Measurements from ENCODE around the gene MUL1.
A peak's percentile ranks its signal among the peaks of the same experiment; 100 is the strongest.
"Not testable (repeated sequence)": the region's sequence is repeated elsewhere in the genome, so short reads cannot be mapped to it uniquely, and the experiment has no call there.

The MUL1 gene

DNA sequence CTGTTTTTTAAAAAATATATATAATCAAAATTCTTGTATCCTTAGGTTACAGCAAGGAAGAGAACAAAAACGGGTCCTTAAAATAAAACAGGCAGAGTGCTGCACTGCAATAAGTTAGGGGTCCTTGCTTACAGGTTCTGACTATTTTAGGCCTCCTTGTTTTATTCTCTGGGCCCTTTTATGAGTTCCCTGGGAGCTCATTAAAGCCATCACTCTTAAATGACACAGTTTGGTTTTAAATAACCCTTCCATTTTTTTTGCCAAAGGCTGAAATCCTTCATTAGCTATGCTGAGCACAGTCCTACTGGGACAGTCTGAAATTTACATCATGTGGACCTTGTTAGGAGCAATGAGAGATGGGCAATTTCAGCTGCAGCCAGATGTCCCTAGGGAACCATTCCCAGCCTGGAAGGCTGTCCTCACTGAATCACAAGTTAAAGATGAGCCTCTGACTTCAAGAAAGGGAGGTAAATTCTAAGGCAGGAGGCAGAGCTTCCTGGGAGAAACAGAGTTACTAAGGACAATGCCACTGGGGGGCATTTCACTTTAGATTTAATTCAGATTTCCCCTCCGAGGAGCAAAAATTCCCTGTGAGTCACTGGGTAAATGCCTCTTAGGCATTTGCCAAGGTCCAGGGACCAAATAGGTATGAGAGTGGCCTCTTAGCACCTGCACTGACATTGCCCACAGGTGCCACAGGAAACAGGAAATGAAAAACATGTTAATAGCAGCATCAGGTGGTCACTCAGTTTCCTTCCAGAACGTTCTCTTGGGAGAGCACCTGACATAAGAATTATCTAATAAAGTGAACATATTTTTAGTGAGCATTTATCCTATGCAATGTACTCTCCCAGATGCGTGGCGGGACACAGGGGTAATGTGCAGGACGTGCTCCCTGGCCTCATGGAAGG is 3.8 kb upstream of the MUL1 start:
- DNase-seq: no peak

DNA sequence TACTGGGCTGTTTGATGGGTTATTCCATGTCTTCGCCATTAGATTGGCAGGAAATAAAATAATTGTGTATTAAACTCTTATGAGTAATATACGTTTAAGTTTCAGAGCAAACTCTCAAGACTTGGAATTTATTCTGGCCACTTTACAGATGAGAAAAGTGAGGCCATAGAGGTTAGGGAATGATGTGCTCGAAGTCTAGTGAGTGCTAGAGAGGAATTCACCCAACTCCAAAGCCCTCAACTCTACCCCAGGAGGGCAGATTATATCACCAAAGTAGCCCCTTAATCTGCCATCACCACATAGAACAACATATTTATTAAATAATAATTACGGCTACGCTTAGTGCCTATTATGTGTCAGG is 440 bp upstream of the MUL1 start:
- no peak for DNase-seq

DNA sequence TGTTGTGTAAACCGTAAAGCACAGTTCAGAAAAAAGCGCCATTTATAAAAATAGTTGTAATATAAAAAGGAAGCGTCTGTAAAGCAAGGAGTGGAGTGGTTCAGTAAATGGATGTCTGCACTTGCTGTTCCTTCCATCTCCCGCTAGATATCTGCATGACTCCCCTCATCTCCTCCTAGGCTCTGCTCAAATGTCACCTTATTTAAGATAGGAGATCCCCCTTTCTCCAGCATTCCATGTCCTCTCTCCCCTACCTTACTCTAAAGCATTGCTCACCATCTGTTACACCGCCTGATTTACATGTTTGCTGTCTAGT is 745 bp downstream of the MUL1 start:
- DNase-seq: no peak

DNA sequence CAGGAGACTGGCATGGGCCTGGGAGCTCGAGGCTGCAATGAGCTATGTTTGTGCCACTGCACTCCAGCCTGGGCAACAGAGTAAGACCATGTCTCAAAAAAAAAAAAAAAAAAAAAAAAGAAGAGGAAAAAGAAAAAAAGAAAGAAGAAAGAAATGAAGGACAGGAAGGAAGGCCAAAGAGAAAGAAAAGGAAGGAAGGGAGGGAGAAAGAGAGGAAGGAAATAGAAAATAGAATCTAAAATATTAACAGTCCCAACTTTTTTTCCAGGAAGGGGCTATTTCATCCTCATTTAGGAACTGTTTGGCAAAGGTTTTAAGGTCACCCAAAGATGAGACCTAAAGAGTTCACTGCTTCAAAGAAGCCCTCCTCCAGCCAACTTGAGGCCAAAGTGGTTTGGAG is 2.5 kb downstream of the MUL1 start:
- no peak for DNase-seq

DNA sequence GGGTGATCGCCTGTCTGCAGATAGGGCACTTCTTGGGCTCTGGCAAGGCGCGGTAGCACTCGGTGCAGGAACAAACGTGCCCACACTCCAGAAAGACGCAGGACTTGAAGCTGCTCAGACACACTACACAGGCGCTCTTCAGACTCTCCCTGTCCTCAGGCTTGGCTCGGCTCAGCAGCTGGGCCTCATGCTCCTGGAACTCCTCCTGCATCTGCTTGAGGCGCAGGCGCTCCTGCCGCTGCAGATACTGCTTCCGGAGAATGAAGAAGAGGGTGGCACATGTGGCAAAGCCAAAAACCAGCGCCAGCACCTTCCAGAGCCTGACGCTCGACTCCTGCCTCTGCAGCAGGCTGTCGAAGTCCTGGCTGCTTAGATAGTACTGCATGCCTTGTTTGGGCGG is 7.2 kb downstream of the MUL1 start:
- no peak for DNase-seq

DNA sequence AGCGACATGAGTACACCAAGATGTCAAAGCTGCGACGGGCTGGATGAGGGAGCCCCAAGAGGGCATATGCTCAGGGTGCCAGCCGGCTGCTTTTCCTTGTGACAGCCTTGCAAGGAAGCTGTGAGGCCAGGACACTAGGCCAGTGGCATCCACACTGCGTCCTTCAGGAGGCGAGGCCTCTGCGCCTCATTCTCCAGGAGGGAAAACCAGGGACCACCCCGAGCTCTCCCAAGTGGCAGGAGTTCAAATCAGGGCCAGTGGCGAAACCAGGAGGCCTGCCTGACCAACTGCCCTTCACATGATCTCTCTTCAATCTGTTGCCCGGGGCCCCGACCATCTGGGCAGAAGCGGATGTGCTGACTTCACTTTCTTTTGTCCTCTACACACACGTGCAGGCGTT is 8.2 kb downstream of the MUL1 start:
- no peak for DNase-seq

DNA sequence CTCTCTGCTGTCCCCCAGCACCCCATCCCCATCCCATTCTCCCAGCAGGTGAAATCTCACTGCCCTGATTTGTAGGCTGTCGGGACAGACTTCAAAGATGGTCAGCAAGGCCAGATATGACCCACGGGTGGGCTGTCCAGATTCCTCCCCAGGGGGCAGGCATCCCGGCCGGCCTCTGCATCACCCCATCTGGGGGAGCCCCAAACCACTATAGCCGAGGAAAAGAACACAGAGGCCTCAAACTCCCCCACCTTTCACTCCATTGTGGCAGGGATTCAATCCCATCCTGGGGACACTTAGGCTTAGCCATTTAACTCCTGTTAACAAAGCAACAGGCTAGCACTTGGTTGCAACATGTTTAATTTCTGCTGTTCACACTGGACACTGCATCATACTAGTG is 8.8 kb downstream of the MUL1 start:
- DNase-seq: no peak

DNA sequence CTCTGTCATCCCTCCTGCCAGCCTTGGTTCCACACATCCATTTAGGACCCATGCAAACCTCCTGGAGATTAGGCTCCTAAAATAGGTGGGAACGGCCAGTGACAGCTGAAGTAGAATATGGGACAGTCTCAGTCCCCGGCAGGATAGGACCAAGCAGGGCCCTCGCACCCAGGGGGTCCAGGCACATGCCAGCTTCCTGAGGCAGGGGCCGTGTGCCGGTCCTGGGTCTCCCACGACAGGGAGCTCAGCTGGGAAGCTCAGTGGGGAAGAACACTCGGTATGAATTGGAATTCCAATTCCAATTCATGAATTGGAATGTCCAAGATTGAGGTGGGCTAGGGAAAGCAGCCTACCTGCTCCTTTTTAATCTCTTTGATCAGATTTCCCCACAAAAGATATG is 9.8 kb downstream of the MUL1 start:
- no peak for DNase-seq

DNA sequence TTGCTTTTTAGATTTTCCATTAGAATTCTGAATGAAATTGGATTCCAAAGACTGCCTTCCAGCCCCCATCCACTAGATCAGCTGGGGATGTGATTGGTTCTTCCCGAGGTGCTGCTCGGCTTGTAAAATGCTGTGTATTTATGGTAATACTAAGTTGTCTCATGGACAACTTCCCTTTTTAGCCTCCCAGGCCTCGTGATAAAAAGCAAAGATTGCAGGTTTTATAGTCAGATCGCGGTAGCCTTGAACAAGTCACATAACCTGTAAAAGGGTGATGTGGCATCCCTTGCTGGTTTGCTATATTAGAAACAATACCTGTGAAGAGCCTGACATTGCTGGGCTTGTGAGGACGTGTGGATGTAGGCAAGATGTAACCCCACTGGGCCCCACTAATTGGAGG is 10.4 kb downstream of the MUL1 start:
- no peak for DNase-seq

DNA sequence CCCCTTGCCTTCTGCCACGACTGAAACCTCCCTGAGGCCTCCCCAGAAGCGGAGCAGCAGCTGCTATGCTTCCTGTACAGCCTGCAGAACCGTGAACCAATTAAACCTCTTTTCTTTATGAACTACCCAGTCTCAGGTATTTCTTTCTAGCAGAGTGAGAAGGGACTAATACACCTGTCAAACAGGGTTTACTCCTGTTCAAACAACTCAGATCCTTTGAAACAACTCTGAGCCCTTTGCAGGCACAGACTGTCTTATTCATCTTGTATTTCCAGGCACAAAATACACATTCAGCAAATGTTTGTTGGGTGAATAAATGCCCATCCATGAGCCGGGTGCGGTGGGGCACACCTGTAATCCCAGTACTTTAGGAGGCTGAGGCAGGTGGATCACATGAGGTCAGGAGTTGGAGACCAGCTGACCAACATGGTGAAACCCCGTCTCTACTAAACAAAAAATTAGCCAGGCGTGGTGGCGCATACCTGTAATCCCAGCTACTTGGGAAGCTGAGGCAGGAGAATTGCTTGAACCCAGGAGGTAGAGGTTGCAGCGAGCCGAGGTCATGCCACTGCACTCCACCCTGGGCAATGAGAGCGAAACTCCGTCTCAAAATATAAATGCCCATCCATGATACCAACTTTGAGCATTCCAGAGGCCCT is 11.1 kb downstream of the MUL1 start:
- DNase-seq: not testable (repeated sequence)

DNA sequence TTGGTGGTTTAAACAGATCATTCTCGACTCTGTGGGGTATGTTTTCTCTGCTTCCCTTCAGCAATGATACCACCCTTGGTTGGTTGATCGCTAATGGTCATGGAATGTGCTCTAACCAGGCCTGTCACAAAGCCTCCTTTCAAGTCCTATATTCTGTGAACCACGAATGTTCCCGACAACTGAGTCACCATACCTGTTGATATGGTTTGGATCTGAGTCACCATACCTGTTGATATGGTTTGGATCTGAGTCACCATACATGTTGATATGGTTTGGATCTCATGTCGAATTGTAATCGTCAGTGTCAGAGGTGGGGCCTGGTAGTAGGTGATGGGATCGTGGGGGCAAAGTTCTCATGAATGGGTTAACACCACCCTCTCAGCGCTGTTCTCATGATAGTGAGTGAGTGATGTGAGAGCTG is 11.7 kb downstream of the MUL1 start:
- DNase-seq: peak; percentile 58

DNA sequence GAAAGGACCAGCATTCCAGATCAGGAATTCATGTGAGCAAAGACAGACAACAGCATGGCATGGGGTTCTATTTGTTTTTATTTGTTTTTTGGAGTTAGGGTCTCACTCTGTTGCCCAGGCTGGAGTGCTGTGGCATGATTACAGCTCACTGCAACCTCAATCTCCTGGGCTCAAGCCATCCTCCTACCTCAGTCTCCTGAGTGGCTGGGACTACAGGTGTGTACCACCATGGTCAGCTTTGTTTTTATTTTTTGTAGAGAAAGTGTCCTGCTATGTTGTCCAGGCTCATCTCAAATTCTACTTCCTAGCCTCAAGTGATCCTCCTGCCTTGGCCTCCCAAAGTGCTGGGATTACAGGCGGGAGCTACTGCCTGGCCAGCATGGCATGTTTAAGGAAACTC is 12.3 kb downstream of the MUL1 start:
- no peak for DNase-seq

DNA sequence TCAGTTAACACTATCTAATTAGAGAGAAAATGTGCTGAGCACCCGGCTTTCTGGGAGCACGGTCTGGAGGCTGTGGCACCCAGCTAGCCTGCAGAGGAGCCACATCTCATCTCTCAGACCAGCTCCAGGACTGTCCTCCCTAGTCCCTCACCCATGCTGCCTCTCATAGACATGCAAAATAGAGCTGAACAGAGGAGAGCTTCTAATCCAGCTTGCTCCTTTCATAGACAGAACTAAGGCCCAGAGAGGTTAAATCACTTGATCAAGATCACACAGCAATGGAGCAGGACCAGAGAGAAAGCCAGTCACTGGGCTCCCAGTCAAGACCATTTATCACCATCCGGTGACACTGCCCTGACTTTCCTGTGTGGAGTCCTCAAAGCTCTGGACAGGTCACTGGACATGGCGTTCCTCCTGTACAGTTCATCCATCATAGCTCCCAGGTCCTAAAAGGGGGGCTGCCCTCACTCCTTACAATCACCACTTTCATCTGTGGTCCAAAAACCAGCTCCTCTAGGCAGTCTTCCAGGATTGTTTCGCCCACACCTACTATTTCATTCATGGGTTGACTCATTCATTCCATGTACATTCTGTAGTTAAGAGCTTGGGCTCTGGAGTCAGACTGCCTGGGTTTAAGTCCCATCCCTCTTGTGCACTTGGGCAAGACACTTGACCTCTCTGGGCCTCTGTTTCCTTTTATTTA is 13.2 kb downstream of the MUL1 start:
- DNase-seq: no peak

DNA sequence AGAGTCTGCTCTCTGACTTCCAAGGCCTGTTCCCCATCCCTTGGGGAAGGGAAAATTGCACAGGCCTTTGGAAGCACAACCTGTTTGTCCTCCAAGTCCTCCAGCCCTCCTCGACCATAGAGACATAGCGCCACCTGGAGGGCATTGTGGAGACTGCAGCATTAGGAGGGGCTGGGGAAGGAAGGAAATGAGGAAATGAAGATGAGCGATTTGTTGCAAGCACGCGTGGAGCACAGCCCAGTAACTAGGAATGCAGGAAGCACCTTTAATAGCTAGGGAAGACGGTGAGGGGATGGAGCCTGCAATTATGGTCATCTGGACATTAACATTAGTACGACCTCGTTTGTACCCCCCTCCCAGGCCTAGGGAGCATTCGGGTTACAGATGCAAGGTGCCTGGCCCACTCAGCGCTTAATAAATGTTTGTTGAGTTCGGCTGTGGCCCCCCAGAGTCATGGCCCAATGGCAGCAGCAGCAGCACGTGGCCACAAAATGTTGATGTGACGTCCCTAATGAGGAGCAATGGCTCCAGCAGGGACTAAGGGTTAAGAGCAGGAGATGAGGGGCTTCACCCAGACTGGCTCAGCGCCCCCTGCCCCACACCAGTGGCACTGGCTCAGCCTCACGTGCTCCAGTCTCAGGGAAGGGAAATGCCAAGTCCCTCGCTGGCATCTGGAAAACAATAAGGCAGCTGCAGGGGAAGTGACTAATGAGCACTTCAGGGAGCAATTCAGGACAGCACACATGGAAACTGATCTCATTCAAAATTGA is 13.9 kb downstream of the MUL1 start:
- peak; percentile 93 for DNase-seq

DNA sequence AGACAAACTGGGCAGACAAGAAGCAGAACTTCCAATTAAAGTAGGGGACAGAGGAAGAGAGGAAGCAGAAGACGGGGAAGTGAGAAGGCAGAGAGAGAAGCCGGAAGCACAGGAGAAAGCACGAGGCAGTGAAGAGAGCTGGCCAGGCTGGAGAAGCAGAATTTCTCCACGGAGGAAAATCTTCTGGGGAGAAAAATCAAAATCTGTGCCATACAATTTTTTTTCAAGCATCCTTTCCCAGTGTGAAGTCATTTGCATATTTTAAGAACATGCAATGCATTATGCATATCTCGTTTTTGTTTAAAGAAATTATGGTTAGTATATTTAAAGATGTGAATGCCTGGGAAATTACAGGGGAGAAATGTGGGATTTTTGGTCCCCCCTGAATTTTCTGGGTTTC is 14.6 kb downstream of the MUL1 start:
- DNase-seq: no peak

DNA sequence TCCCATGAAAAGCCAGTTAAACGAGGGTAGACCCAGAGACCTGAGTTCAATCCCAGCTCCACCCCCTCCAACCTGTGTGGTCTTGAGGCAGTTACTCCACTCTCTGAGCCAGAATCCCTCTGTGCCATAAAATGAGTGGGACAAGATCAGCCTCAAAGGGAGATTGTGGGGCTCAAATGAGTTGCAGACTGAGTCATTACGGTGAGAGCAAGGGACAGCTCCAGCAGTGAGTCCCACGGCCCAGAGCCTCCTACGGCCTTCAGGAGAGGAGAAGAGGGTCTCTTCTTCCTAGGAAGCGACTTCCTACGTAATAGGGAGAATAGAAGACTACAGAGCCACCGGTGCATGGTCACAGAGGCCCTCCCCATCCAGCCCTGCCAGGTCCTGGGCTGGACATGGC is 15.2 kb downstream of the MUL1 start:
- DNase-seq: no peak

DNA sequence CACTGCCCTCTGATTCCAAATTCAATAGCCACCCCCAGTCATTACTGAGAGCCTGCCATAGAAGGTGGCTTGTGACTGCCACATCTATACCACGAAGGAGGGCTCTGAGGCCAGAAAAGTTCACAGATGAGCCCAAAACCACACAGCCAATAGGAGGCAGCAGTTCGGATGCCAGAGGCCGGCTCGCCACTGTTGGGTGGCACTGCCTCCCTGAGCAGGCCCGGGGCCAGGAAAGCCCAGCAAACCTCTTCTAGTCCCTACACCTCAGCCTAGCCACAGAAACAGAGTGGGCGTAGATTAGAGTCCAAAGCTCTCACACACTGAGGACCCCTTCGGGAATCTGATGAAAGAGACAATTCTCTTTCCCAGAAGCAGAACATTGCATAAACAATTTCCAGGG is 16.1 kb downstream of the MUL1 start:
- no peak for DNase-seq

DNA sequence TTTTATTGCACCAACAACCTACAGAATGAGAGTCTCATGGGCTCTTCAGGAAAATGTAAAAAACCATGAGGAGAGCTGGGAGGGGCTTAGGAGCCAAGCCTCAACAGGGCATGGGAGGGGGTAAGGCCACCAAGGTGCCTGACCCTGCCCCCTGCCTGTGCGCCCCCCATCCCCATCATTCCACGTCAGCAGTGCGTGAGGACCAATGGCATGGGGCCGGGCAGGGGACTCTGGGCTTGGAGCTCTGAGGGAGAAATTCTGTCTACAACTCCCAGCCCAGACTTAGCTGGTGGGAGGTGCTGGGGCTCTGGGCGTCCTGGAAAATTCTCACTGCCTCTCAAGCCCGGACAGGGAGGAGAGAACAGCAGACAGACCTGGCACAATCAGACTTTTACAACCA is 16.8 kb downstream of the MUL1 start:
- no peak for DNase-seq

DNA sequence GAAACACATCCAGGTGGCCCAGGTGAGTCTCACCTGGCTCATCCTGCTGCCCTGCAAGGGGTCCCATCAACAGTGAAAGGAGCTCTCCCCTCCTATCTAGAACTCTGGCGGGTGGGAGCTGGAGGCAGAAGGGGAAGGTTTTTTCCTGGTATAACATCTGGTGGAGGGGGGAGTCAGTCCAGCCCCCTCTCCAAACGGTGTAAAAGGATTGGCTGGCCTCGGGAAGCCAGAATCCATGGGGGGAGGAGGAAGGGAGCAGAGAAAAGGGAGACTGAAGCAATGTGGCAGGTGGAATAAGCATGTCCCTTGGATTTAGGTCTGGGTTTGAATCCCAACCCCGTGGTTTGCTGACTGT is 20.7 kb downstream of the MUL1 start:
- DNase-seq: no peak

DNA sequence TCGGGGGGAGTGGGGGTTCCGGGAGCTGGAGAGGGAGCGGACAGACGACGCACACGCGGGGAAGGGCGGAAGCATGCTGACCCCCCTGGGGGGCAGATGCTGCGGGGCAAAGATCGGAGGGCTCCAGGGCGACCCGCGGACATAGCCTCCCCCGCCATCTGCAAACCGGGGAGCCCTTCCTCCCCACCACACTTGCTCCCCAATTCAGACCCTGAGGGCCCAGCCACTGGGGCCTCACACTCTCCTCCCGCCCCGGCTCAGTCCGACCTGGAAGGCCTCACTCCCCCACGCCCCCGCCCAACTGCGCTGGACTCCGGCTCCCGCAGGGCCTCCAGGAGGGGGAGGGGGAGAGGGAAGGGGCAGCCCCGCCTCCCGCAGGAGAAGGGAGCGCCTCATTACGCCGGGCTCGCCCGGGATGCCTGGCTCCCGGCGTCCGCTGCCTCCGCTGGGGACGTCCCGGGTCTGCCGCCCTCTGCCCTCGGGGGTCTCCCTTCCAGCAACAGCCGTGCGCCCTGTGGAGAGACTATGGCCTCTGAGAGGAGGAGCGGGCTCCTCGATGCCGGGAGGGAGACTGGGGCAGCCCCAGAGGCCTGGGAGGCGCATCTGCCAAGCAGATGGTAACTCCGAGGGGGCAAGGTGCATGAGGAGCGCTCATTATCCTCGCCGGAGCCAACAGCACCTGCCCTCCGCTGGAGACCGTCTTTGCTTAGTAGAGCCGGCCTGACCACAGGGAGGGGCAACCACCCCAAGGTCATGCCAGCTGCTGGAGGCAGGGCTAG is 21.3 kb downstream of the MUL1 start:
- no peak for DNase-seq

DNA sequence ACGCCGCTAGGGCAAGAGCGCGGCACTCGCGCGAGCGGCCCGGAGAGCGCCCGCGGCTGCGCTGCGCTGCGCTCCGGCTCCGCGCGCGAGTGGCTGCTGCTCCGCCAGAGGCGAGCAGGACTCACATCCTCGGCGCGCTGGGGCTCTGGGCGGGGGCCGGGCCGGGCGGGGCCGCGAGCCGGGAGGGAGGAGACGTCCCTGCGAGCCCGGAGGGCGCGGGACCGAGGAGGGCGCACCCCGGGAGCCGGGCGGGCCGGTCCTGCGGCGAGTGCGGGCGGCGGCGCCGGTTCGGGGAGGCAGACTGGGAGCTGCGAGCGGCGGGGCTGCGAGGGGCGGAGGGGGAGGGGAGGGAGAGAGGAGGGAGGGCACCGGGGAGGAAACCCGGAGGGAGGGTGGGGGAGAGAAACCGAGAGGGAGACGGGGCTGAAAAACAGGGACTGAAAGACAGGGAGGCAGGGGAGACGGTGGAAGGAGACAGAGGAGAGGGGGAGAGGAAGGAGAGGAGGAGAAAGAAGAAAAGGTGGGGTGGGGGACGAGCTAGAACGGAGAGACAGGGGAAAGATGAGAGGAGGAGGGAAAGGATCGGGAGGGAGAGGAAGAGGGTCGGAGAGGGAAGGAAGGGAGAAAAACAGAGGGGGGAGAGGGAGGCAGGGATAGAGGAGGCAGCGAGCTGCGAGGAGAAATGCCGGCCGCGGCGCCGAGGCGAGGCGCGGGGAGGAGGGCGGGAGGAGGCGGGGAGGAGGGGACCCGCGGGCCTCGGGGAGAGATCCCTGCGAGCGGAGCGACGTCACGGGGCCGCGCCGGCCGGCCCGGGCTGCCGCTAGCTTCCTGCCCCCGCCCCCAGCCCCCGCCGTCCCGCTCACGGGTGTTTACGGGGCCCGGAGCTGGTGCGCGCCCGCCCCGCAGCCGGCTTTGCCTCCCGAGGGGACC is 22.2 kb downstream of the MUL1 start, which contains the start of gene CAMK2N1:
TSS of gene CAMK2N1 (minus strand) at position 684 of the 930 bp plus-strand sequence. CDS start 831 bp downstream, outside the sequence.
- peak; percentile 56 for DNase-seq
